Germinal center (tissue), 1 donor: ENCODE results near the gene PPT2.
"Not testable (repeated sequence)": the region's sequence is repeated elsewhere in the genome, so short reads cannot be mapped to it uniquely, and the experiment has no call there.

ENCODE experiments used
- DNase-seq: peaks from one replicate; pipeline ENCODE4 v3.0.0; 2012; ENCODE audit warnings: mixed read lengths, low spot score

Gene PPT2

GRCh38 chr6:32127409-32127716 lies 26.6 kb upstream of the PPT2 start:
- no peak for DNase-seq

GRCh38 chr6:32127717-32128592 lies 26.0 kb upstream of the PPT2 start, which contains the start of gene ATF6B:
ATF6B (minus strand) TSS chr6:32128246; CDS start chr6:32128207, 39 bp downstream.
- peak; percentile 99 for DNase-seq

- DNase-seq: no peak
These were observed 25.1 kb upstream of the PPT2 start for GRCh38 chr6:32128751-32129296.

- DNase-seq: no peak
These were observed 24.4 kb upstream of the PPT2 start for GRCh38 chr6:32129297-32130088.

- DNase-seq: no peak
These were observed 22.4 kb upstream of the PPT2 start for GRCh38 chr6:32131439-32131948.

- DNase-seq: no peak
These were observed 21.8 kb upstream of the PPT2 start for GRCh38 chr6:32132110-32132509.

- DNase-seq: no peak
These were observed 20.2 kb upstream of the PPT2 start for GRCh38 chr6:32133786-32134185.

- DNase-seq: no peak
These were observed 16.5 kb upstream of the PPT2 start for GRCh38 chr6:32137454-32137853.

- no peak for DNase-seq
These were observed 14.4 kb upstream of the PPT2 start for GRCh38 chr6:32139590-32139989.

GRCh38 chr6:32140420-32141046 lies 13.4 kb upstream of the PPT2 start:
- DNase-seq: no peak

GRCh38 chr6:32144238-32144637 lies 9.7 kb upstream of the PPT2 start:
- not testable (repeated sequence) for DNase-seq

GRCh38 chr6:32146287-32146686 lies 7.7 kb upstream of the PPT2 start:
- DNase-seq: no peak

GRCh38 chr6:32146687-32147086 lies 7.3 kb upstream of the PPT2 start:
- no peak for DNase-seq

GRCh38 chr6:32147401-32148132 lies 6.4 kb upstream of the PPT2 start:
- DNase-seq: no peak

GRCh38 chr6:32148289-32149091 lies 5.5 kb upstream of the PPT2 start:
- DNase-seq: peak; percentile 40

GRCh38 chr6:32149092-32149755 lies 4.7 kb upstream of the PPT2 start:
- DNase-seq: no peak

- no peak for DNase-seq
These were observed 3.7 kb upstream of the PPT2 start for GRCh38 chr6:32149932-32150870.

- no peak for DNase-seq
These were observed 2.6 kb upstream of the PPT2 start for GRCh38 chr6:32151181-32151862.
